Skeletal muscle cell (primary cell): ENCODE results near the gene POLR2L.

Experiments
- DNase-seq: peaks from one replicate; pipeline ENCODE4 v3.0.0-alpha.2; 2010; ENCODE audit warnings: low read depth
- H3K4me3 ChIP-seq: 2 replicates; pipeline ENCODE4 v1.5.1; 2011; ENCODE audit warnings: low read depth, mild to moderate bottlenecking, control low read depth, low read length, moderate library complexity

POLR2L gene

GRCh38 chr11:870127-870413, 27.7 kb upstream of the POLR2L start:
- DNase-seq, result no peak
- H3K4me3 ChIP-seq, result no peak overlapping the region

GRCh38 chr11:869399-870126, 27.2 kb upstream of the POLR2L start:
- H3K4me3 ChIP-seq, result no peak overlapping the region
- DNase-seq, result no peak

GRCh38 chr11:868802-869201, 26.5 kb upstream of the POLR2L start:
- no peak for DNase-seq
- H3K4me3 ChIP-seq, result no peak overlapping the region

GRCh38 chr11:868394-868793, 26.1 kb upstream of the POLR2L start:
- H3K4me3 ChIP-seq, result no peak overlapping the region
- DNase-seq, result no peak

- no peak overlapping the region for H3K4me3 ChIP-seq
- no peak for DNase-seq
Observed at GRCh38 chr11:867856-868358, 25.6 kb upstream of the POLR2L start.

- DNase-seq, result no peak
- no peak overlapping the region for H3K4me3 ChIP-seq
Observed at GRCh38 chr11:866481-866880, 24.2 kb upstream of the POLR2L start.

GRCh38 chr11:865462-866430, 23.4 kb upstream of the POLR2L start:
- H3K4me3 ChIP-seq, result no peak overlapping the region
- DNase-seq, result no peak

- DNase-seq, result no peak
- H3K4me3 ChIP-seq, result no peak overlapping the region
Observed at GRCh38 chr11:864898-865297, 22.6 kb upstream of the POLR2L start.

- no peak for DNase-seq
- H3K4me3 ChIP-seq, result no peak overlapping the region
Observed at GRCh38 chr11:863910-864827, 21.8 kb upstream of the POLR2L start.

- no peak for DNase-seq
- H3K4me3 ChIP-seq, result no peak overlapping the region
Observed at GRCh38 chr11:863023-863909, 20.9 kb upstream of the POLR2L start.

- no peak for DNase-seq
- no peak overlapping the region for H3K4me3 ChIP-seq
Observed at GRCh38 chr11:862696-863022, 20.3 kb upstream of the POLR2L start.

- H3K4me3 ChIP-seq, result no peak overlapping the region
- DNase-seq, result no peak
Observed at GRCh38 chr11:862081-862661, 19.8 kb upstream of the POLR2L start.

GRCh38 chr11:861105-861479, 18.8 kb upstream of the POLR2L start:
- H3K4me3 ChIP-seq, result no peak overlapping the region
- no peak for DNase-seq

- no peak for DNase-seq
- H3K4me3 ChIP-seq, result no peak overlapping the region
Observed at GRCh38 chr11:860234-861104, 18.1 kb upstream of the POLR2L start.

GRCh38 chr11:859394-860131, 17.2 kb upstream of the POLR2L start:
- peak; percentile 83 for DNase-seq
- H3K4me3 ChIP-seq, result peak overlapping the region; percentile 36

- DNase-seq, result no peak
- peak overlapping the region; percentile 11 for H3K4me3 ChIP-seq
Observed at GRCh38 chr11:858762-859339, 16.5 kb upstream of the POLR2L start.
